NCI-H2171 (cell line): ENCODE results near the gene NR2E3.

Experiments used
- DNase-seq: peaks from one replicate; lab custom pipeline; 2025; lab: John Stamatoyannopoulos, UW

Gene NR2E3

DNA sequence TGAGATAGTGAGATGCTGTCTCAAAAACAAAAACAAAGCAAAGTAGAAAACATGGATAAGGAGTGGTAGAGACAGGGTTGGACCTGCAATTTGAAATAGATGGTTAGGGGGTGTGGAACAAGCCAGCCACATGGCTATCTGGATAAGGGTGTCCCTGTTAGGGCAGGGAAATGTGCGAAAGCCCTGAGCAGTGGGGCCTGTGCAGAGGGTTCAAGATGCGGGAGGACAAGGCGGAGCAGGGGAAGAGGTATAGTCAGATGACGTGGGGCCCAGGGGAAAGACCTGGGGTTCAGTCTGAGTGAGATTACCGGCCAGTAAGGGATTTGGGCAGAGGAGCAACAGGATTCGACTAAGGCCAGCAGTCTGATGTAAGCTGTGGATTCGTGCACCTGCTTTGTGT lies 18.4 kb upstream of the NR2E3 start:
- no peak for DNase-seq

DNA sequence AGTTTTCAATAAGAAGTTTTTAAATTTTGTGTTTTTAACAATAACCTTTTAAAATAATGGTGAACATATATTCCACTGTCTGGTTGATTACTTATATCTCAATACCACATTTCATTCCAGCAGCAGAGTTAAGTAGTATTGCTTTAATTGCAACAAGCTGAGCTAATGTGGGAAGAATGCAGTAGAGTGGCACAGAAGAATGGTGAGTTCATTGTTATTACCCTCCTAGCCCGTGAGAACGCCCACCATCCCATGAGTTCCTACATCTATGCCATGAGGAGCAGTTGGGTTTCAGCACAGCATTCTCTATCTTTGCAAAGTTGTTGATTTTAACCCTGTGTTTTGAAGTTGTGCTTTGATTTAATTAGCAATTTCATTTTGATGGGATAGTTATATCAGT lies 17.8 kb upstream of the NR2E3 start:
- no peak for DNase-seq

DNA sequence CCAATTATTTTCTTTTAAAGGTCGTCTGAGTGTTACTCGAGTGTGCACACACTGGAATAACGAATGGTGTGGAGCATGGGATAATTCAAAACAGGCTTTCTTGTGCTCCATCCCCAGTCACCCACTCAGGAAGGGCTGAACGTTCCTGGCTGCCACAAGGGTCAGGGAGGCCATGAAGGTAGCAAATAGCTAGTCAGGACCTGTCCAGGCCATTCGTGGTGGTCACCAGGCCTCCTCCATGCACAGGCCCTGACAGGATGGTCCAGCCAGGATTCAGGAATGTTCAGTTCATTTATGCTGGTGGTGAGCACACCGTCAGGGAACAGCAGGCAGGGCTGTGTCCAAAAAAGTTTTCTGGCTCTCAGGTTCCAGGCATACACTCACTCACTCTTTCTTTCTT lies 11.7 kb upstream of the NR2E3 start:
- DNase-seq, result no peak

DNA sequence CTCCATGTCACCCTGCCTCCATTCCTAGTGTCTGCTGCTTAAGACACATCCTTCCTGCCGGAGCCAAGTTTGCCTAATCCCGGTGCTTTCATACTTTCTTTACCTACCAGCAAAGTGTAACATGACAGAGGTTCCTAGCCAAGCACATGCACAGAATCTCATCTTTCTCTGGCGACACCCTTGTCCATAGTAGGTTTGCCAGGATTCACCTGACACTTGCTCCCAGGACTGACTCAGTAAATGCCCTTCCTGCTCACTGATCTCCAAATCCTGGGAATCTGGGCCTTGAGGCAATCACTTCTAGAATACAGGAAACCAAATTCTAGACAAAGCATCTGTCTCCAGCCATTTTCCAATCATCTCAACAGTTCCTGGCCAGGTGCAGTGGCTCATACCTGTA lies 10.2 kb upstream of the NR2E3 start:
- DNase-seq, result no peak

DNA sequence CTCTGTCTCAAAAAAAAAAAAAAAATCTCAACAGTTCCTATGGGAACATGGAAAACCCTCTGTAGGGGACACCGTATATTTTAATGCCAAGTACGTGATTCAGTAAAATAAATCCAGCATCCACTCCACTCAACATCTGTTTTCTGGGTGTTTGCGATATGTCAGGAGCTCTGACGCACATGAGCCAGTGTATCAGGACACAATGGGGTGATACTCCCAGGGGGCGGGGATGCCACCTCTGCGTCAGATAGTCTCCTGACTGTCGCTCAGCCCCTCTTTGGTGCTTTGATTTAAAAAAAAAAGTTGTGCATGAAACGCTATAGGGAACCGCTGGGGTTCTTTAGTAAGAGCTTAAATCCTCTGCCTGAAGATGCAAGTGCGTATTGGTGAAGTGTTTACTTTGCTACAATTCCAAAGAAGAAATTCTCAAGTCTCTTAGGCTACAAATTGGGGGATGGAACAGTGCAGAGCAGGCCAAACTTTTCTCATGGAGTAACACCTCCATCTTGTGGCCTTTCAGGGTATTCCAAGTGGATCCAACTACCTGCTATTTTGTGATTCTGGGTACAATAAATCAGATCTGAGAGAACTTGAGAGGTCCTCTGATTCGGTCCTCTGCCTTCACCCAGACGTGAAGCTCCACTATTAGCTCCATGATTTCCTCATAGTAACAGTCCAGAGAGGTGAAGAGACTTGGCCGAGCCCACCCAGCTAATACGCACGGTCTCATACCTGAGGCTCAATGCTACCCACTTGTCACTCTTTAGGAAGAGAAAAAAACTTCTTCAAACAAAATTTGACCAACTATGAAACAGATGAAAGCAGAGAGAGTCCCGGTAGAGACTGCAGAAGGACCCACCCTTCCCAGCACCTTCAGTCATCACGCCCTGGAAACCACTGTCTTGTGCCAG lies 9.3 kb upstream of the NR2E3 start:
- DNase-seq, result peak; percentile 63

DNA sequence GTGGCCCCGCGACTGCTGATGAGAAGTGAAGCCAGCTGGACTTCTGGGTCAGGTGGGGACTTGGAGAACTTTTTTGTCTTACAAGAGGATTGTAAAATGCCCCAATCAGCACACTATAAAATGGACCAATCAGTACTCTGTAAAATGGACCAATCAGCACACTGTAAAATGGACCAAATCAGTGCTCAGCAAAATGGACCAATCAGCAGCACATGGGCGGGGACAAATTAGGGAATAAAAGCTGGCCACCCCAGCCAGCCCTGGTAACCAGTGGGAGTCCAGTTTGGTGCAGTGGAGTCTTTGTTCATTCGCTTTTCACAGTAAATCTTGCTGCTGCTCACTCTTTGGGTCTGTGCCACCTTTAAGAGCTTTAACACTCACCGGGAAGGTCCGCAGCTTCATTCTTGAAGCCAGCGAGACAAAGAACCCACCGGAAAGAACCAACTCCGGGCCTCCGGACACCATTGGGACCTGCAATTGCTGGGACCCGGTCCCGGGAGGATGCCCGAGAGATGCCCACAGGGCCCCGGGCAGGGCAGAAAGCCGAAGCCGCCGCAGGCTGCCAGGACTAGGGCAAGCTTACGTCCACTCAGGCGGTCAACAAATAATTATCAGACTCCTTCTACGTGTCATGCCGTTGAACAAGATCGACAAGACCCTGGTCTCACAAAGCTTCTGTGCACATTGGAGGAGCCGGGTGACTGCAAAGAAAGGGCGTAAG lies 8.3 kb upstream of the NR2E3 start:
- DNase-seq, result no peak

DNA sequence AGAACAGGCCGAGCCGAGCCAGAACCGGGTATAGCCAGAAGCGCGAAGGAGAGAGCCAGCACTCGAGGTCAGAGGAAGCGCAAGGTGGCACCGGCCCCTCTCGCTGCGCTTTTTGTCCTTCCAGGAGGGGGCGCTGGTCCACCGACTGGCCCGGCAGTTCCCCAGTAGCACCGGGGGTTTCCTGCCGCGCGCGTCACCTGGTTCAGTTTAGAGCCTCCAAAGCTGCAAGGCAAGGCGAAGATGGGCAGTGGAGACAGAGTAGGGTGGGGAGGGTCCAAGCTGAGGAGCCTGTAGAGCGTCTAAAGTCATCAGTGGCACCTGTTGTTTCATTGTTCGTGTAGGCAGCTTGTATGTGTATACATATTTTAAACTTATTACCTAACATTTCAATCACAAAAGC lies 7.6 kb upstream of the NR2E3 start:
- no peak for DNase-seq

DNA sequence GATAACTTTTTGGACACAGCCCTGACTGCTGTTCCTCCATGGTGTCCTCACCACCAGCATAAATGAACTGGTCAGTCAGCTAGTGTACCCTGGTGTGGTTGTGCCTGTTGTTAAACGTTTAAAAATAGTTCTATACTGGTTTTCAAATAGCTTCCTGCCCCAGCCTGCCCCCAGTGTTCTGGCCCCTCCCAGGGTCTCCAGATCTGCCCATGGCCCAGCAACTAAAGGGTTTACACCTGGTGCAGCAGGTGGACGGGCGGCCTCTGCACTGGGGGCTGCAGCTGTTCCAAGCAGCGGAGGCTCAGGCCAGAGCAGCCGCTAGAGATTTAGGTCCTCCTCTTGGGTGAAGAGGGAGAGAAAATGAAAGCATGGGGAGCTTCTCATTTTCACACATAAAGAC lies 6.1 kb upstream of the NR2E3 start:
- no peak for DNase-seq

DNA sequence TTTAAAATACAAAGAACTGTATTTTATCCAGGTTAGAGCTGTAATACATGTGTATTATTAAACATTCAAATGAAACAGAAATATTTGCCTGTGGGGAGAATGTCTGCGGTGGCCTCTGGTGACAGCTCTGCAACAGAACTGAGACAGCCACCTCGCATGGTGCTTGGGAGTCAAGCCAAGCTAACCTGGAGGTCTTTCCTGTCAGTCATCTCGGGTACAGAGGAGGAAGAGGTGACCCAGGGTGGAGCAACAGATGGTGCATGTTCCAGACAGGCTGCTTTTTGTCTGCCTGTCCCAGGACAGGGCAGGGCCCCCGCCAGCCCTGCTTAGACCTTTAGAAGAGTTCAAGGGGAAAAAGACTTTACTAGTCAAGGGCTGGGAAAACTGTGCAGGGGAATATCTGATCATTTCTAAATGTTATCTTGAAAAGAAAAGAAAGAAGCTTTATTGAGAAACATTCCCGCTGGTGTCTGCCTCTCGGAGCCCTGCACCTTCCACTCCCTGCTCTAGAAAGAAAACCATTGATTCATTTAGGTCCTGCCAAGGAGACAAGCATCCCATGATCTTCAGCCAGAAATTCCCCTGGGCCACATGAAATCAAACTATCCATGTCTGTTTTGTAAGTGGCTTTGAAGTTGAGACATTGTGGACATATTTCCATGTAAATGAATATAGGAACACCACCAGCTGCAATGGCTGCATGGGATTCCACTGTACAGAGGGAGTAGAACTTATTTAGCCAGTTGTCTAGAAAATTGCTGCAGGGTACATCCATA lies 5.5 kb upstream of the NR2E3 start:
- no peak for DNase-seq

DNA sequence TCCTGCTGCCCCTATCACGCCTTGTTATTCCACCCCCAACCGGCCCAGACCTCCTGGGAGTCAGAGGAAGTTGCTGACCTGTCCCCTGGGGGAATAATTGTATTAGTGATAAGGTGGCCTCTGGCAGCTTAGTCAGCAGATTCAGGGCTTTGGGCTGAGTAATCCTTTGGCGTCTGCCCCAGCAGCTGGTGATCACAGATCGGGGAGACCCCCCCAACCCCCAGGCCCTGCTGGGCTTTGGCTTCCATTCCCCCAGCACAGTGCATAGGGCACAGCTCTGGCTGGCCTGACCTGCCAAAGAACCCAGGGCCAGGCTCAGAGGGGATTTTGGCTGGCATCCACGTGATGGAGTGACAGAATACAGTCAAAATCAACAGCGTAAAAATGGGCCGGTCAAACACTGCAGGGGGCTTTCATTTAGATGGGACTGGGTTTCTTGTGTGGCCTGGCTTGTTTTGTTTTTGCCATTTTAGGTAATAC lies 3.9 kb upstream of the NR2E3 start:
- no peak for DNase-seq

DNA sequence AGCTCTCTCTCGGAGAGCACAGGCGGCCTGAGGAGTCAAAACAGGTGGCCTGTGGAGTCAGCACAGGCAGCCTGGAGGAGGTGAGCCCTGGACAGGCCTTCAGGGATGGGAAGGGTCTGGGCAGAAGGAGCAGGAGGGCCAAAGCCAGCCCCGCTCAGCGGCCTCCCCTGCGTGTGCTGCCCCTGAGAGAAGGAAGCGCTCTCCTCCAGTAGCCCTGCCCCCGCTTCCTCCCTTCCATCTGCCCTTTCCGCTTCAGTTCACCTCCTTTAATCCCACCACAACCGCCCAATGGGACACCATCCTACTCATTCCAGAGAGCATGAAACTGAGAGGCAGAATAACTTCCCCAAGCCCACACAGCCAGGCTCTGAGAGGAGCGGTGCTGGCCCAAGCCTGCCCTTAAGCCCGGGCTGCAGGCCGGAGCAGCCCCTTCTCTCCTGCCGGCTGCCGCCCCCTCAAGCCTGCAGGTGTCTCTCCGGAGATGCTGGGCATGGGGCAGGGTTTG lies 3.2 kb upstream of the NR2E3 start:
- no peak for DNase-seq

DNA sequence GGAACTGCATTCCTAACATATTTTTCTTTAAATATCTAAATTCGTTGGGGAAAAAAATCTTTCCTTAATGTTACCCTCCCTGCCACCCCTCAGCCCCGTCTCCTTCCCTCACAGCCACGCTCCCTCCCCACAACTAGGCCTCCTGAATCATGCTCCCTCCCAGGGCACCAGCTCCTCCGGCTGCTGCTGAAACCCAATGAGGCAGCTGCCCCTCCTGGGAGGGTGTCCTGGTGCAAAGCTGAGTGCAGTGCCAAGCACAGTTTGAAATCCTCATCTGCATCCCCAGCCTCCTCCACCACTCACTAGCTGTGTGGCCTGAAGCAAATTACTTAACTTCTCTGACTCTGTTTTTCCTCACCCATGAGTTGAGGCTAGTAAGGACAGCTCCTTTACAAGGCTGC lies 2.7 kb upstream of the NR2E3 start:
- no peak for DNase-seq

DNA sequence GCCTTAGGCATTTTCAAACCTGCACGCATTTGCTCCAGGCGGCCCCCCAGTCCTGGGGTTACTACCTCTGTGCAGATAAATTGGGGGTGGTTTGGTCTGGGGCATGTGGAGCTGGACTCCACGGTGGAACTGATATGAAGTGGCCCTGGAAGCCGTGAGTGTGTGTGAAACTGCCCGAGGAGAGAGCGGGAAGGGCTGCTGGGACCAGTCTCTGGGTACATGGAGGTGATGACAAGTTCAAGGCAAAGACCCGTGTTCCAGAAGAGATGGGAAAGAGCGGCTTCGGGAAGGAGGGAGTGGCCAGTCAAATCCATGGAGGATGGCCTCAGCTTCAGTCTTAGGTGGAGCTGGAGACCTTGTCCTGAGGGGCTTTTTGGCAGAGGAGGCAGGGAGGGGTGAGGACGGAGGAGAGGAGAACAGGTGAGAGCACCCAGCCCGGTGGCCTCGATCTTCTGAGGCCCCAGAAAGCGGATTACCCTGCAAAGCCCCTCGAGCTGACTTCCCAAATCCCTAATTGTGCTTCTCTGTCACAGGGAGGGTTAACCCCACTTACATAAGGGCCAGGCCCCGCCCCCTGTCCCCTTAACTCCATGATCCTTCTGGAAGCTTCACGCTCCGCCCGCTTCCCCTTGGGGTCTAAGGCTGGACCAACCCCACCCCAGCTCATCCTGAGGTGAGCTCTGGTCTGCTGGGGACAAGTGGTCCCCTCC lies 1.9 kb upstream of the NR2E3 start:
- DNase-seq, result no peak

DNA sequence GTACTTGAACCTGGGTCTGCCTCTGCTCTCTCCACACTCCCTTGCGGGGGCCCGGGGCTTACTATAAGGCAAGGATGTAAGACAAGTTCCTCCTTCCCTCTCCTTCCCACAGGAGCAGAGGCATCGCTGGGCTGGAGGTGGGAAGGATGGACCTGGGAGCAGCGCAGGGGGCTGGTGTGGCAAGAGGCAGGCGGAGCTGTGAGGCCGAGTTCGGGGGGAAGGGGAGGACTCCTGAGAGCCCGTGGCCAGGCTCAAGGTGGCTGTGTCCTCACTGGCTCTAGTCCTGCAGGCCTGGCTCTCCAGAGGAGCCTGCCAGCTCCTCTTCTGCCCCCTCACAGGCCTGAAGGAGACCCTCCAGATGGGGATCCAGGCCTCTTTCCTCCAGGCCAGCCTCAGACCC lies 1.0 kb upstream of the NR2E3 start:
- DNase-seq, result no peak

DNA sequence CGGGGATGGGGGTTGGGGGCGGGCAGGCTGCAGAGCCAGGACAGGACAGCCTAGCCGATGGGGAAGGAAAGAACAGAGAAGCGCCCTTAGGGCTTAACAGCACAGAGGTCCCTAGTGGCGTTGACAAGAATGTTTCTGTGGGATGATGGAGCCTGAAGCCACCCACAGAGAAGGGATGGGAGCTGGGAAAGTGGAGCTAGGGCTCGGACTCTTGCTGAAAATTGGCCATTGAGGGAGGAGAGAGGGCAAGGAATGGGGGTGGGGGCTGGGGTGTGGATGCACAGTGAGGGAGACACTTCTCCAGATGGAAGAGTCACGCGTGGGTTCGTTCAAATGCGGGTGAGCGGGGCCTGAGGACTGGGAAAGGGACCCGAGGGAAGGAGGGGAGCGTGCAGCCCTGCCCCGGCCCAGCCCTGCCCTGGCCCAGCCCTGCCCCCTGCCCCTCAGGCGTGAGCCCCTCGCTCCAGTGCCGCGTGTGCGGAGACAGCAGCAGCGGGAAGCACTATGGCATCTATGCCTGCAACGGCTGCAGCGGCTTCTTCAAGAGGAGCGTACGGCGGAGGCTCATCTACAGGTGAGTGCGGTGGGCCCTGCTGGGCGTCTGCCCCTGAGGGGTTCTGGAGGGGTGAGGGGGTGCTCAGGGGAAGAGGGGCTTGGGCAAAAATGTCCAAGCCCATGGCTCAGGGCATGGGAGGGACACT lies 832 bp downstream of the NR2E3 start:
- DNase-seq, result no peak

DNA sequence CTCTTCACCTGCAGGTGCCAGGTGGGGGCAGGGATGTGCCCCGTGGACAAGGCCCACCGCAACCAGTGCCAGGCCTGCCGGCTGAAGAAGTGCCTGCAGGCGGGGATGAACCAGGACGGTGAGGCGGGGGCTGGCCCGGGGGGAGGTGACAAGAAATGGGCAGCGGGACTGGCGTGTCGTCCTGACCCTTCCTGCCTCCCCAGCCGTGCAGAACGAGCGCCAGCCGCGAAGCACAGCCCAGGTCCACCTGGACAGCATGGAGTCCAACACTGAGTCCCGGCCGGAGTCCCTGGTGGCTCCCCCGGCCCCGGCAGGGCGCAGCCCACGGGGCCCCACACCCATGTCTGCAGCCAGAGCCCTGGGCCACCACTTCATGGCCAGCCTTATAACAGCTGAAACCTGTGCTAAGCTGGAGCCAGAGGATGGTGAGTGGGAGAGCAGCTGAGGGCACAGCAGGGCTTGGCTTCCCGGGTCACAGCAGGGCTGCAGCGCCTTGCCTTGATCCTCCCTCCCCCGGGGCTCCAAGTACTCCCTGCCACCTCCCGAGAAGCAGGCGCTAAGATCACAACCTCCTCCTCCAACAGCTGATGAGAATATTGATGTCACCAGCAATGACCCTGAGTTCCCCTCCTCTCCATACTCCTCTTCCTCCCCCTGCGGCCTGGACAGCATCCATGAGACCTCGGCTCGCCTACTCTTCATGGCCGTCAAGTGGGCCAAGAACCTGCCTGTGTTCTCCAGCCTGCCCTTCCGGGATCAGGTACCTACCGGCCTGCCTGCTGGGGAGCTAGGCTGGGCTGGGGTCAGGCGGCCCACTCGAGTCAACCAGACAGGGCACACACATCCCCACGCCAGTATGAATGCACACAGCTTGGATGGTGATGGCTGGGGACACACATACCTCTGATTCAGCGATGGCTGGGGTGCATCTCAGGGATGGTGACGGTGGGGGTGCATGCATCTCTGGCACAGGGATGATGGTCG lies 1.7 kb downstream of the NR2E3 start:
- no peak for DNase-seq

DNA sequence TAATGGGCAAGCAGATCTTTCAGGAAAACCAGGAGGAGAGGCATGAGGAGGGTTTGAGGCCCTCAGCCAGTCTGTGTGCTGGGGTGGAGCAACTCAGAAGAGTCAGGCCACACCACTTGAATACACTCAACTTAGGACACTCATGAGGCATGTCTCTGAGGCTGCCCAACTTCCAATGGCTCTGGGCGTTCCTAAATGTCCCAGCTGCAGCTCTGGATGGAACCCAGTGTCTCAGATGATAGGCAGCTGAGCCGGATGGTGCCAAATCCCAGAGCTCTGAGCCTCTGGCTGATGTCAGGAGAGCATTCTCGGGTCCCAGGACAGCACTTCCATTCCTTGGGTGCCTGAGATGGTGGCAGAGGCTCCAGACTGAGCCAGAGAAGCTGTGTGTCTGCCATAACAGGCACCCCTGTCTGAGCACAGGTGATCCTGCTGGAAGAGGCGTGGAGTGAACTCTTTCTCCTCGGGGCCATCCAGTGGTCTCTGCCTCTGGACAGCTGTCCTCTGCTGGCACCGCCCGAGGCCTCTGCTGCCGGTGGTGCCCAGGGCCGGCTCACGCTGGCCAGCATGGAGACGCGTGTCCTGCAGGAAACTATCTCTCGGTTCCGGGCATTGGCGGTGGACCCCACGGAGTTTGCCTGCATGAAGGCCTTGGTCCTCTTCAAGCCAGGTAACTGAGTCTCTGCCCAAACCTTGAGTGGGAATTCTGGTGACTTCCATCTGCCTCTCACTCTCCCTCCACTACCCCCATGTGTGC lies 2.8 kb downstream of the NR2E3 start:
- no peak for DNase-seq

DNA sequence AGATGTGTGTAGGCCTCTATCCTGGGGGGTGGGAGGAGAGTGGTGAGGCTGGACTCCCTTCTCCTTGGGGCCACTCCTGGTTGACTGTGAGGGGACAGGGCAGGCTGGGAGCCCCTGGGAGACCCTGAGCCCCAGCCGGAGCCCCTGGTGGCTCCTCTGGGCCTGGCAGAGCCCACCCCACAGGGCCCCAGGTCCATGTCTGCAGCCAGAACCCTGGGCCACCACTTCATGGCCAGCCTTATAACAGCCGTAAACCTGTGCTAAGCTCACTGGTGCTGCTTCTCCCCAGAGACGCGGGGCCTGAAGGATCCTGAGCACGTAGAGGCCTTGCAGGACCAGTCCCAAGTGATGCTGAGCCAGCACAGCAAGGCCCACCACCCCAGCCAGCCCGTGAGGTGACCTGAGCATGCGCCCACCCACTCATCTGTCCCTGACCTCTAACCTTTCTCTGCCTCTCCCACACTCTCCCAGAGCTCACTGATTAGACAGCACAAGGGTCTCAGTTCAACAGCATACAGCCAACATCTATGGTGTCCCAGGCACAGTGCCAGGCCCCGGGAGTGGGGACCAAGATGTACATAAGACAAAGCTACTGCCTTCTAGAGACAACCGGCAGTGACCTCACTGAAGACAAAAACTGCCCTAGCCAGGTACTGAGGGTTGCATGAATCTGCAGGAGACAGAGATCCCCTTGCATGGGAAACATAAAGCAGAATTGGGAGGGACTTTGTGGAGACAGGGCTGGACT lies 3.5 kb downstream of the NR2E3 start:
- DNase-seq, result no peak
